Type B pancreatic cell (in vitro differentiated cells): ENCODE results near the gene PTPN14. TPM values are rescaled to one million over a fixed set of nuclear protein-coding genes. Genes with fewer than 3 reads are reported as not detected.
A peak's percentile ranks its signal among the peaks of the same experiment; 100 is the strongest.
"Not testable (repeated sequence)": the region's sequence is repeated elsewhere in the genome, so short reads cannot be mapped to it uniquely, and the experiment has no call there.

Experiments used
- DNase-seq: peaks from one replicate; pipeline ENCODE4 v3.0.0; 2021; ENCODE audit warnings: mixed read lengths; ENCODE audit not compliant: unreplicated experiment; ENCODE audit errors: extremely low spot score
- H3K27ac Mint-ChIP-seq: 2 replicates; pipeline ENCODE4 v1.8.0; 2021; ENCODE audit warnings: mild to moderate bottlenecking, mixed read lengths
- H3K27me3 Mint-ChIP-seq: 2 replicates; pipeline ENCODE4 v1.8.0; 2021; ENCODE audit warnings: mixed read lengths
- H3K36me3 Mint-ChIP-seq: 2 replicates; pipeline ENCODE4 v1.8.0; 2021; ENCODE audit warnings: mixed read lengths
- H3K4me1 Mint-ChIP-seq: one replicate; pipeline ENCODE4 v1.8.0; 2021; ENCODE audit warnings: mixed read lengths; ENCODE audit not compliant: unreplicated experiment
- H3K4me3 Mint-ChIP-seq: 2 replicates; pipeline ENCODE4 v1.8.0; 2021; ENCODE audit warnings: mild to moderate bottlenecking, mixed read lengths
- H3K9me3 Mint-ChIP-seq: 2 replicates; pipeline ENCODE4 v1.8.0; 2021; ENCODE audit warnings: mixed read lengths
- total RNA-seq: library from RNA; stranded (reverse); gene quantifications from 2 replicates; pipeline ENCODE4 v1.2.1, GENCODE V29; 2021; ENCODE audit warnings: low replicate concordance
- TF ChIP-seq, protein P1 (sequence below): fragments of 200-600 bp; sonication (generic); conservative IDR thresholded peaks from 2 replicates; pipeline ENCODE4 v1.5.0; 2021; ENCODE audit warnings: antibody characterized with exemption, mild to moderate bottlenecking

Gene PTPN14
- total RNA-seq, 1 donor from 2014 or later, result 29.2 TPM

DNA sequence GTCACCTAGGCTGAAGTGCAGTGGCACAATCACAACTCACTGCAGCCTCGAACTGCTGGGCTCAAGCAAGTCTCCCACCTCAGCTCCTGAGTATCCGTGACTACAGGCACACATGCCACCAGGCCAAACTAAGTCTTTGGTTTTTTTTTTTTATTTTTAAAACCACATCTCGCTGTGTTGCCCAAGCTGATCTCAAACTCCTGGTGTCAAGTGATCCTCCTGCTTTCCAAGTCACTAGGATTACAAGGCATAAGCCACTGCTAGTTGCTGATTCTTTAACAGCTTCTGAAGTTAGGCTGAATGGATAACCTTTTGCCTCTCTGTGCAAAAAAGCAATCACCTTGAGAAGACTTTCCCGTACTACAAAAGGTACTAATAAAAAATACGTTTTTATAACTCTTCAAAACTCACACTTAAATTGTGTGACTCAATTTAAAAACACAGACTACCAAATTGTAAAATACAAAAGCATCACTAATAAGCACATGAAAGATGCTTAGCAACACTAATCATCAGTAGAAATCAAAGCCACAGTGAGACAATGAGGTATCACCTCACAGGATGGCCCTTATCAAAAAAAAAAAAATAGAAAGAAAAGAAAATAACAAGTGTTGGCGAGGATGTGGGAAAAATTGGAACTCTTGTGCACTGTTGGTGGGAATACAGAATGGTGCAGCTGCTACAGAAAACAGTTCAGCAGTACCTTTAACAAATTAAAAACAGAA, 40.3 kb downstream of the PTPN14 start:
- no peak for DNase-seq
- H3K36me3 Mint-ChIP-seq, result peaks cover 16% of the 10 kb centered on the region
- TF ChIP-seq, protein P1, sequence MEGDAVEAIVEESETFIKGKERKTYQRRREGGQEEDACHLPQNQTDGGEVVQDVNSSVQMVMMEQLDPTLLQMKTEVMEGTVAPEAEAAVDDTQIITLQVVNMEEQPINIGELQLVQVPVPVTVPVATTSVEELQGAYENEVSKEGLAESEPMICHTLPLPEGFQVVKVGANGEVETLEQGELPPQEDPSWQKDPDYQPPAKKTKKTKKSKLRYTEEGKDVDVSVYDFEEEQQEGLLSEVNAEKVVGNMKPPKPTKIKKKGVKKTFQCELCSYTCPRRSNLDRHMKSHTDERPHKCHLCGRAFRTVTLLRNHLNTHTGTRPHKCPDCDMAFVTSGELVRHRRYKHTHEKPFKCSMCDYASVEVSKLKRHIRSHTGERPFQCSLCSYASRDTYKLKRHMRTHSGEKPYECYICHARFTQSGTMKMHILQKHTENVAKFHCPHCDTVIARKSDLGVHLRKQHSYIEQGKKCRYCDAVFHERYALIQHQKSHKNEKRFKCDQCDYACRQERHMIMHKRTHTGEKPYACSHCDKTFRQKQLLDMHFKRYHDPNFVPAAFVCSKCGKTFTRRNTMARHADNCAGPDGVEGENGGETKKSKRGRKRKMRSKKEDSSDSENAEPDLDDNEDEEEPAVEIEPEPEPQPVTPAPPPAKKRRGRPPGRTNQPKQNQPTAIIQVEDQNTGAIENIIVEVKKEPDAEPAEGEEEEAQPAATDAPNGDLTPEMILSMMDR, result no peak
- H3K27ac Mint-ChIP-seq, result no peak overlapping the region
- no peak overlapping the region for H3K4me3 Mint-ChIP-seq
- peaks cover 37% of the 10 kb centered on the region for H3K4me1 Mint-ChIP-seq
- H3K9me3 Mint-ChIP-seq, result peaks cover 14% of the 10 kb centered on the region
- H3K27me3 Mint-ChIP-seq, result no peaks in the 10 kb centered on the region

DNA sequence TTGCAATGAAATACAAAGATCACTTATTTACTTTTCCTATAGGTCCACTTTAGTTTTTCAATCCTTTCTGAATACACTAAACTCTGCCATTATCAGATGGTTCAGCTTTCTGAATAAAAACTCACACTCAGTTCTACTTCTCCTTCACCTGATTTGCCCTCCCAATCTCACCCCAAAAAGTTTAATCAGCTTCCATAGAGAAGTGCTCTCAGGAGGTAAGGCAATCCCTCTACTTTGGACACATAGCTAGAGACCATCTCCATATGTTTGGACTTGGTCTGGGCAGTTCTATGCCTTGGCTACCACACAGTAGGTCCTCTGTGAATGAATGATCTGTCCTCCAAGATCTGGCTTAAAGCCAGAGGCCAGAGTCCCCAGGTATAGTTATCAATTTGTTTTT, 40.9 kb downstream of the PTPN14 start:
- Mint-ChIP-seq H3K4me1 (peaks cover 32% of the 10 kb centered on the region), H3K36me3 (peaks cover 16% of the 10 kb centered on the region), H3K27me3 (no peaks in the 10 kb centered on the region), H3K27ac (no peak overlapping the region), H3K9me3 (peaks cover 14% of the 10 kb centered on the region), H3K4me3 (no peak overlapping the region)
- no peak for DNase-seq
- TF ChIP-seq, protein P1, result no peak

DNA sequence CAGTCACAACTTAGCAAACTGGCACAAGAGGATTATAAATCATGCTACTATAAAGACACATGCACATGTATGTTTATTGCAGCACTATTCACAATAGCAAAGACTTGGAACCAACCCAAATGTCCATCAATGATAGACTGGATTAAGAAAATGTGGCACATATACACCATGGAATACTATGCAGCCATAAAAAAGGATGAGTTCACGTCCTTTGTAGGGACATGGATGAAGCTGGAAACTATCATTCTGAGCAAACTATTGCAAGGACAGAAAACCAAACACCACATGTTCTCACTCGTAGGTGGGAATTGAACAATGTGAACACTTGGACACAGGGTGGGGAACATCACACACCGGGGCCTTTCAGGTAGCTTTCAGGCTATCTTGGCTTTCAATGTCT, 41.8 kb downstream of the PTPN14 start:
- Mint-ChIP-seq H3K36me3 (peaks cover 20% of the 10 kb centered on the region), H3K4me1 (peaks cover 34% of the 10 kb centered on the region), H3K9me3 (peaks cover 14% of the 10 kb centered on the region)
- not testable (repeated sequence) for H3K4me3 Mint-ChIP-seq, H3K27me3 Mint-ChIP-seq, DNase-seq, H3K27ac Mint-ChIP-seq

DNA sequence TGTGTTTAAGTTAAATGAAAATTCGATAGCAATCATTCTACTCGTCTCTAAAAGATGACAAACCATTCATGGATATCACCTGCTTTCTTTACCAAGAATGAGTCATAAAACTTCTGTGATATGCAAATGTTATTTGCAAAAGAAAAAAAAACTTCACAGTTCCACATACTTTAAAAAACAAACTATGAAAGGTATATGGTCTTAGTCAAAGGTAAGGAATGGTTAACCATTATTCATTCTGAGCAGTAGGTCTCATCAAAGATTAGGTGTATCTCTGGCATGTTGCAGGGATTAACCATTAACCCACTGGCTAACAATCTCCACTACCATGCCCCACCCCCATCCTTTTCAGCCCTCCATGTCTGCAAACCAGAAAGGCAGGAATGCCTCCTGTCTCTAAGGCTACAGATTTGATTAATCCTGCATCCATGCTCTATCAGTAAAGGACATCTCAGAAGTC, 44.4 kb downstream of the PTPN14 start:
- no peaks in the 10 kb centered on the region for H3K27me3 Mint-ChIP-seq
- DNase-seq, result no peak
- peak overlapping the region; percentile 80 for H3K27ac Mint-ChIP-seq
- peaks cover 20% of the 10 kb centered on the region for H3K36me3 Mint-ChIP-seq
- TF ChIP-seq, protein P1, result no peak
- H3K4me1 Mint-ChIP-seq, result peaks cover 25% of the 10 kb centered on the region
- H3K4me3 Mint-ChIP-seq, result peak overlapping the region; percentile 72
- H3K9me3 Mint-ChIP-seq, result peaks cover 10% of the 10 kb centered on the region

DNA sequence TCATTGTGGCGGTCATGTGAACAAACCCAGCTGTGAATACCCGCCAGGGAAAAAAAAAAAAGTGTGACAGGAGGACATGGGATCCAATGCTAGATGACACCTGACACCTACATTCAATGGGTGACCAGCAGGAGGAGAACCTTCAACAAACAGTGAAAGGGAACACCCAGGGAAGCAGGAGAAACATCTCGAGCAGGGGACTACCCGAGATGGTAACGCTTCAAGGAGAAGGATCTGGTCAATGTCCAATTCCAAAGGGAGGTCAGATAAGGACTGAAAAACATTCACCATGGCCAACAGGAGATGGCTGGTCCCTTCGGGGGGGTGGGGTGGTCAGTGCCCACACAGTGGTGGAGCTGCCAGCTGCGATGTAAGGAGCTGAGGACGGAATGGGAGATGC, 46.3 kb downstream of the PTPN14 start:
- no peak for DNase-seq
- Mint-ChIP-seq H3K4me3 (no peak overlapping the region), H3K9me3 (peaks cover 8% of the 10 kb centered on the region), H3K4me1 (peaks cover 33% of the 10 kb centered on the region), H3K27me3 (no peaks in the 10 kb centered on the region), H3K36me3 (peaks cover 14% of the 10 kb centered on the region), H3K27ac (peak overlapping the region; percentile 25)
- TF ChIP-seq, protein P1, result no peak

DNA sequence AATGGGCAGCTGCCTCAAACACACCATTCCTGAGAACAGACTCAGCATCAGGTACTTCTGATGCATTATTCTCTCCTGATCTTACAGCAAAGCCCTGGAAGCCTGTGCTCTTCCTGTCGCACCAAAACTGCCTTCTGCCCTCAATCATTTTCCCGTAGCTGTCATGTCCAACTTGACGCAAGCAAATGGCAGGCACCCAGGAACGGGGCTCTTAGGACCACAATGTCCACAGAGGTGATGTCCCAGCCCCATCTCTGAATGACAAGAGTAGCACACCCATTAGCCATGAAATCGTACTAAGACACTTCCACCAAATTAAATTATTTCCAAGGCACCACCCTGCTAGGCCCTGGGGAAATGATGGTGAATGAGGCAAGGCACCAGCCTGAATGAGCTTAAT, 47.1 kb downstream of the PTPN14 start:
- Mint-ChIP-seq H3K27me3 (no peaks in the 10 kb centered on the region), H3K27ac (no peak overlapping the region), H3K4me3 (no peak overlapping the region), H3K4me1 (peaks cover 35% of the 10 kb centered on the region), H3K36me3 (peaks cover 11% of the 10 kb centered on the region), H3K9me3 (peaks cover 8% of the 10 kb centered on the region)
- no peak for DNase-seq
- TF ChIP-seq, protein P1, result no peak
